ENCODE data around the gene NLRP9. TPM values are rescaled to one million over a fixed set of nuclear protein-coding genes. Genes with fewer than 3 reads are reported as not detected.
A peak's percentile ranks its signal among the peaks of the same experiment; 100 is the strongest.

NLRP9 gene
- total RNA-seq, 1 donor = not detected

DNA sequence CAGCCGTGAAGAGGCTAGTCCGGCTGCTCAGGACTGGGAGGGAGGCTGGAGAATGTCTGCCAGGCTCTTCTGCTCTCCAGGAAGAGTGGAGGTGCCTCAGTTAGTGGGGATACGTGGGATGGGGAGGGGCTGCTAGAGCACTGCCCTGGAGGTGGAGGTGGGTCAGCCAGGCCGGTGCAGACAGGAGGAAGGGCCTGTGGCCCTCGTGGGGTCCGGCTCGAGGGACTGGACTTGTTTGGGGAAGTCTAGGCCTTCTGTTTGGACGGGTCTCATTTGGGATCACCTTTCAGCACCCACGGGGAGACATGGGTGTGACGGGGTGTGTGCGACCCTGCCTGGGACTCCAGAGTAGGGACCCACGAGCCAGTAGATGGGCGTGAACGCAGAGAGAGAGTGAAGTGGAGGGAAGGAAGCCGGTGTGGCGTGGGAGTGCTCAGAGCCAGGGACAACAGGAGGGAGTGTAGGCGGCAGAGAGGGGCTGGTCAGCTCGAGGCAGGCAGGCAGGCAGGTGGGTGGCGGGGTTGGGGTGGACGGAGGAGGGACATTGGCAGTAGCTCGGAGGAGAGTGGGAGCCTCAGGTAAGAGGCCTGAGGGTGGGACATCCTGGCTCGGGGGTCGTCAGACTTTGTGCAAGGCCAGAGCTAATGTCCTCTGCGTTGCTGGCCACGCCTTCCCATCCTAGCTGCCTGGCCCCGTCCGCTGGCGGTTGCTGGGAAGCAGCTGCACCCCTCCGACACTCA, 51.7 kb downstream of the NLRP9 start:
- TF ChIP-seq, protein P1, sequence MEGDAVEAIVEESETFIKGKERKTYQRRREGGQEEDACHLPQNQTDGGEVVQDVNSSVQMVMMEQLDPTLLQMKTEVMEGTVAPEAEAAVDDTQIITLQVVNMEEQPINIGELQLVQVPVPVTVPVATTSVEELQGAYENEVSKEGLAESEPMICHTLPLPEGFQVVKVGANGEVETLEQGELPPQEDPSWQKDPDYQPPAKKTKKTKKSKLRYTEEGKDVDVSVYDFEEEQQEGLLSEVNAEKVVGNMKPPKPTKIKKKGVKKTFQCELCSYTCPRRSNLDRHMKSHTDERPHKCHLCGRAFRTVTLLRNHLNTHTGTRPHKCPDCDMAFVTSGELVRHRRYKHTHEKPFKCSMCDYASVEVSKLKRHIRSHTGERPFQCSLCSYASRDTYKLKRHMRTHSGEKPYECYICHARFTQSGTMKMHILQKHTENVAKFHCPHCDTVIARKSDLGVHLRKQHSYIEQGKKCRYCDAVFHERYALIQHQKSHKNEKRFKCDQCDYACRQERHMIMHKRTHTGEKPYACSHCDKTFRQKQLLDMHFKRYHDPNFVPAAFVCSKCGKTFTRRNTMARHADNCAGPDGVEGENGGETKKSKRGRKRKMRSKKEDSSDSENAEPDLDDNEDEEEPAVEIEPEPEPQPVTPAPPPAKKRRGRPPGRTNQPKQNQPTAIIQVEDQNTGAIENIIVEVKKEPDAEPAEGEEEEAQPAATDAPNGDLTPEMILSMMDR (IDR thresholded peaks at IDR 0.05; ENCODE audit: extremely low read depth, low read depth, low read length) = no peak
- Histone ChIP-seq H3K9me3 (ENCODE audit: low read depth, low read length) (no peaks in the 10 kb centered on the region), H3K4me1 (ENCODE audit: insufficient read depth, low read length) (no peaks in the 10 kb centered on the region), H4K20me1 (ENCODE audit: insufficient read depth, low read length) (peaks cover 64% of the 10 kb centered on the region), H2AFZ (ENCODE audit: low read length) (no peak overlapping the region), H3K4me2 (ENCODE audit: insufficient read depth, low read length) (no peak overlapping the region), H3K27ac (ENCODE audit: low read depth, low read length) (no peak overlapping the region), H3K36me3 (ENCODE audit: insufficient read depth, low read length) (peaks cover 20% of the 10 kb centered on the region), H3K4me3 (ENCODE audit: insufficient read depth, low read length) (no peak overlapping the region), H3K27me3 (ENCODE audit: insufficient read depth, low read length) (no peaks in the 10 kb centered on the region), H3K79me2 (ENCODE audit: insufficient read depth, low read length) (peaks cover 71% of the 10 kb centered on the region)
- DNase-seq (ENCODE audit: insufficient read length, low spot score, missing footprints) = peak; percentile 65

DNA sequence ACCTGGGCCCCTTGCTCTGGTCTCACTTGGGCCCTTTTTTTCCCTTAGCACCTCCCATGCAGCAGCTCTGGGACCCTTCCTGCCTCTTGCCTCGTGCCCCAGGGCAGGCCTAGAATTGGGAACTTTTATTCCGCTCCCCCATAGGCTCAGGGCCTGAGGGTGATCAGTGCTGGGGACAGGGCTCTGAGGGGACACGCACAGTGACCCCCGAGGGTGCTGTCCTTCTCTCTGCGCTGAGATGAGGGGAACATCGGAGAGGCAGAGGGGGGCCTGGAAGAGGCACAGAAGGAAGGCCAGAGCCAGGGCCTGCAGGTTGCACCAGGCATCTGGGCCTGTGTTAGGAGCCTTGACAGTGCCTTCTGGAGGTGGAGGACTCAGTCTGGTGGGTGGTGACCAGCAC, 52.4 kb downstream of the NLRP9 start:
- Histone ChIP-seq H3K27me3 (ENCODE audit: insufficient read depth, low read length) (no peaks in the 10 kb centered on the region), H3K4me1 (ENCODE audit: insufficient read depth, low read length) (no peaks in the 10 kb centered on the region), H3K4me2 (ENCODE audit: insufficient read depth, low read length) (no peak overlapping the region), H3K27ac (ENCODE audit: low read depth, low read length) (no peak overlapping the region), H3K9me3 (ENCODE audit: low read depth, low read length) (no peaks in the 10 kb centered on the region), H3K36me3 (ENCODE audit: insufficient read depth, low read length) (peaks cover 20% of the 10 kb centered on the region), H2AFZ (ENCODE audit: low read length) (no peak overlapping the region), H4K20me1 (ENCODE audit: insufficient read depth, low read length) (peaks cover 71% of the 10 kb centered on the region), H3K4me3 (ENCODE audit: insufficient read depth, low read length) (no peak overlapping the region), H3K79me2 (ENCODE audit: insufficient read depth, low read length) (peaks cover 78% of the 10 kb centered on the region)
- TF ChIP-seq, protein P1 (IDR thresholded peaks at IDR 0.05; ENCODE audit: extremely low read depth, low read depth, low read length) = no peak
- DNase-seq (ENCODE audit: insufficient read length, low spot score, missing footprints) = peak; percentile 83

DNA sequence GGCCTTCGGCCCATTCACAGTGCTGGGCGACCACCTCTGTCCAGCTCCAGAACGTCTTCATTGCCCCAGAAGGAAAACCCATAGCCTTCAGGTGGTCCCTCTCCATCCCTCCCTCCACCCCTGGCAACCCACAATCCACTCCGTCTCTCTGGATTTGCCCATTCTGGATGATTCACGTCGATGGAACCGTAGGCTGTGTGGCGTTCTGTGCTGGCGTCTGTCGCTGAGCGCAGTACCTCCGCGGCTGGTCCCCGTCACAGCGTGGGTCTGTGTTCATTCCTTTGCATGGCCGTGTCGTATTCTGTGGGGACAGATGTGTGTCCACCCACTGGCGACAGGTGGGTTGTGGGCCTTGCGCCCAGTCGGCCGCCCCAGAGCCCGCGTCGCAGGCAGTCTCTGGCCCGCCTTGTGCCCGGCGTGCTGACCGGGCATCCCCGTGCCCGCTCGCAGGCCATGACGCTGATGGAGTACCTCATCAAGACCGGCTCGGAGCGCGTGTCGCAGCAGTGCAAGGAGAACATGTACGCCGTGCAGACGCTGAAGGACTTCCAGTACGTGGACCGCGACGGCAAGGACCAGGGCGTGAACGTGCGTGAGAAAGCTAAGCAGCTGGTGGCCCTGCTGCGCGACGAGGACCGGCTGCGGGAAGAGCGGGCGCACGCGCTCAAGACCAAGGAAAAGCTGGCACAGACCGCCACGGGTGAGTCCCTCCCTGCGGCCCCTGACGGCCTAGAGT, 53.1 kb downstream of the NLRP9 start:
- TF ChIP-seq, protein P1 (IDR thresholded peaks at IDR 0.05; ENCODE audit: extremely low read depth, low read depth, low read length) = no peak
- Histone ChIP-seq H2AFZ (ENCODE audit: low read length) (no peak overlapping the region), H3K9me3 (ENCODE audit: low read depth, low read length) (no peaks in the 10 kb centered on the region), H3K27ac (ENCODE audit: low read depth, low read length) (no peak overlapping the region), H3K36me3 (ENCODE audit: insufficient read depth, low read length) (peaks cover 21% of the 10 kb centered on the region), H4K20me1 (ENCODE audit: insufficient read depth, low read length) (peaks cover 72% of the 10 kb centered on the region), H3K79me2 (ENCODE audit: insufficient read depth, low read length) (peaks cover 84% of the 10 kb centered on the region), H3K4me1 (ENCODE audit: insufficient read depth, low read length) (no peaks in the 10 kb centered on the region), H3K4me3 (ENCODE audit: insufficient read depth, low read length) (no peak overlapping the region), H3K27me3 (ENCODE audit: insufficient read depth, low read length) (no peaks in the 10 kb centered on the region), H3K4me2 (ENCODE audit: insufficient read depth, low read length) (no peak overlapping the region)
- DNase-seq (ENCODE audit: insufficient read length, low spot score, missing footprints) = no peak

Data from osteoblast (primary cell).